GM19239 (cell line): ENCODE data around the gene ACACA.
A peak's percentile ranks its signal among the peaks of the same experiment; 100 is the strongest.

Source experiments
- DNase-seq: peaks from one replicate; pipeline ENCODE4 v3.0.0; 2011; ENCODE audit warnings: low spot score; ENCODE audit not compliant: insufficient read length
- FAIRE-seq: peaks from 2 replicates; lab custom pipeline; 2011; peaks lifted over from hg19 to GRCh38; lab: Jason Lieb, UNC

Gene ACACA

DNA sequence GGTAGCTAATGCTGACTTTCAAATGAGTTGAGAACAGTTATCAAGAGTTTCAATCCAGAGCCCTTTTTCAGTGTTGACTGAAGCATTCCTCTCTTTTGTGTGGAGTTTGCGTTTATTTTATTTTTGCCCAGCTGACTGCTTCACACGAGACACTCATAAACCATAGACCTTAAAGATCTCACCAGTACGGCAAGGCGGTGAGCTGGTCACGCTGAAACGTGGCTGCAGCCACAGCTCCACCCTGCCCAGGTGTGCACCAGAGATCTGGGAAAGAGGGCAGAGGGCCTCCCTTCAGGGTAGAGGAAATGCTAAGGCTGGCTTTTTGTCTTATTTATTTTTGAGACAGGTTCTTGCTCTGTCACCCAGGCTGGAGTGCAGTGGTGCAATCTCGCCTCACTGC is 345.7 kb downstream of the ACACA start:
- FAIRE-seq (no peak), DNase-seq (no peak)

DNA sequence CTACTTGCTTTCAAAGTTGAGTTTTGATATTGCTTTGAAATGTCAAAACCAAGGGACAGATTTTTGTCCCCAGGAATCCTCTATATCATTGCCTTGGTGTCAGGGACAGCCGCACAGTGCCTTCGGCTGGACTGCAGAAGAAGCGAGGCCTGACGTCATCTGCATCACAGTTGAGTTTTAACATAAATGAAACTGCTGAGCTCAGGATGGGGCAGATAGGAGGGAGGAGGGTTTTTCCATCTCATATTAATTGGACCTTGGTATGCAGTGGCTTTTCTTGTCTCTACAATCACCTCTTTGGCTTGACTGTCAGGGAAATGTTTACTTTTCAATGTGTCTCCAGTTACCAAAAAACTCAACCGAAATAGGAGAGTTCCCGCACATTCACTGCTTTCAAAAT is 346.5 kb downstream of the ACACA start:
- no peak for FAIRE-seq
- DNase-seq: no peak

DNA sequence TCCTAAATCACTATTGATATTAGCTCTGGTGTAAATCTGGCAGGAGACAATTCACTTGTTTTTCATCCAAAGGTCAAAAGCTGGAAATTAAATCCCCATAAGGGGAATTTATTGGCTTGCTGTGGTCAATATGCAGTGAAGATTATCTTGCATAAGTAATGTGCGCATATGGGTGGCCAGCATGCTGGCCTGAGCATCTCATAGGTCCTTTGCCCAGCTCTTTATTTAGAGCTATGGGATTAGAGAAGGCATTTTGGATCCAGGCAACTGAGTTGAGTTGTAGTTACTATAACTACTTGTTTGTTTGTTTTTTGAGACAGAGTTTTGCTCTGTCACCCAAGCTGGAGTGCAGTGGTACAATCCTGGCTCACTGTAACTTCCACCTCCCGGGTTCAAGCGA is 347.1 kb downstream of the ACACA start:
- DNase-seq: no peak
- FAIRE-seq: no peak

DNA sequence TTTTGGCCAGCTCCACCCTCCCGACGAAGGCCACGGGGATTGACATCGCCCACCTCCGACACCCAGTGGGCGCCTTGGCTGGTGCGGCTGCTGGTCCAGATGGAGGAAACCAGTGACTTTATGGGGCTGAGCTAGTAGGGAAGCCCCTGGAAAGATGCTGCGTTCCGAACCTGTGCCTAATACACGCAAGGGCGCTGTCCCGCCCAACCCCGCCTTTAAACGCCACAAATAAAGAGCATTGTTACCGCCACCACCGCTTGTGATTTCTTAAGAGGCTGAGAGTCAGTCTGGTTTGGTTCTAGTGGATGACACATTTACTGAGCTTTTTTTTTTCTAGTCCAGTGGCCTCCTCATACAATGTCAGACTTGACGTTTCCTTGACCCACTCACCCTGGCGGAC is 350.0 kb downstream of the ACACA start:
- FAIRE-seq (no peak), DNase-seq (no peak)

DNA sequence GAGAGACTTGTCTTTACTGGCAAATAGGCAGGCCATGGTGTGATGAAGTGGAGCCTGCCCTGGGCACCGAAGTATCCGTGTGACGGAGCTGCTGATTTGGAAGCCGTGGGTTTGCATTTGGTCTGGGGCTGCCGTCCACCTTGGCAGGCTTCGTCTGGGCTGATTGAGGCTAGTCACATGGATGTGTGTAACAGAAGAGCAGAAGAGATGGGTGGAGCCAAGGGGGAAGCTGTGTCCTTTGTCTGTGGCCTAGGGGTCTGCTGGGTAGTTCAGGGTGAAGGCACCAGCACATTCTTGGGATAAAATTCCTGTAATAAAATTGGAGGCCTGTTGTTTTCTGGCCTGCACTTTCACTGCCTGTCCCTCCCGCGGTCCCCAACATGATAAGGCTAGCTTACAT is 351.7 kb downstream of the ACACA start:
- FAIRE-seq: no peak
- DNase-seq: no peak

DNA sequence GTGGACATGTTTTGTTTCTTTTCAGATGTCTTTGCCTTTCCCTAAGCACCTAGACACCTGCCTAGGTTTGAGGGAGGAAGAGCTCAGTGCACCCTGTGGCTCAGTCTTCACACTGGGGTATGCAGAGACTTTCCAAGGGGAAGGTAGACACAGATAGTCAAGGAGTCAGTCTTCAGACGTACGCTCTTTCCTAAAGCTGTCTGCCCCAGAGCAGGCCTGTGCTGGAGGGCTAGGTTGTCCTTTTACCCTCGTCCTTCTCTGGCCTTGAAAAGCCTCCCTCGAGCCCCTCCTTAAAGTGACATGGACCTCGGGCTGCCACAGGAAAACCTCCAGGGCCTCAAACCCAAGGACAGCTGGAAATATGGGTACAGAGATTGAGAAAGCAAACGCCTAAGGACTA is 354.2 kb downstream of the ACACA start:
- FAIRE-seq (no peak), DNase-seq (no peak)

DNA sequence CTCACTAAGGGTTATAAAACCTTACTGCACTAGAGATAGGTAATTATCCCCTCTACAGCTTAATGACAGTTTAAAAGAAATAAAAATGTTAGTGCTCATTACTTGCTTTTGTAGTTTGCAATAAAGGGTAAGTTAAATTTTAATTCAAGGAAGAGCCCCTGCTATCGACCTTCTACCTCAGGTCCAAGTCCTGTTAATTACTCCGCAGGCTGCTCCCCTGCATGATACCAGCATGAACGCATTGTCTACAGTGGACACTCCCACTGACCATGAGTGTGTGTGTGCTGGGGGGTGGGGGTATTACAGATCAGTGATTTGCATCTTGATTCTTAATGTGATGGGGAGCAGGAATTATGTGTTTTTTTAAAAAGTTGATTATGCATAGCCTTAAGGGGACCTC is 354.8 kb downstream of the ACACA start:
- FAIRE-seq (no peak), DNase-seq (no peak)

DNA sequence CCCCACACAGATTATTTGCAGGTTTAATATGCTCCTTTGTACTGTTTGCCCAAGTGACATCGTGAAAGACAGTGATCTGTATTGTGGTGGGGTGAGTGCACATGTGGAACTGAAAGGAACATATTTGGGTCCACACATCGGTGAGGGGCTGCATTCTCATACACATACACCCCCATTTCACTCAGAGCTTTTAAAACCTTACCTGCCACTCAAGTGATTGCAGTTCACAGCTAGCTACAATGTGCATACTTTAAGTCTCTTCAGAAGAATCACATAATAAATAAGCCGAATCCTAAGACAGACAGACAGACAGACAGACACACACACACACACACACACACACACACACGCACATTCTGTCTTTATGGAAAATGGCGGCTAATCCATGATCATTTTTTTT is 355.3 kb downstream of the ACACA start:
- DNase-seq: no peak
- FAIRE-seq: no peak

DNA sequence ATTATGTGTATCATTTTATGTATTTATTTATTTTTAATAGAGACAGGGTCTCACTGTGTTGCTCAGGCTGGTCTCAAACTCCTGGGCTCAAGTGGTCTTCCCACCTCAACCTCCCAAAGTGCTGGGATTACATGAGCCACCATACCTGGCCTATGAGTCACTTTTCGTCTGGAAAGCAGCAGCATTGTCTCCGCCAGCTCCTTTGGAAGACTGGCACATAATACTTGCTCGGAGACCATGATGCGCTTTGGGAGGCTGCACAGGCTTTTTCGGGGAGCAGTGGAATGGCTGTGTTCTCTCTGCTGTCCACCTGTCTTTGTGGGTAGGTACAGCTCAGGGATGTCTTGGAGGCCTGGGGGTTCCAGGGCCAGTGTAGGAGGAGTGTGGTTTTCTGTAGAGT is 355.7 kb downstream of the ACACA start:
- no peak for FAIRE-seq
- no peak for DNase-seq

DNA sequence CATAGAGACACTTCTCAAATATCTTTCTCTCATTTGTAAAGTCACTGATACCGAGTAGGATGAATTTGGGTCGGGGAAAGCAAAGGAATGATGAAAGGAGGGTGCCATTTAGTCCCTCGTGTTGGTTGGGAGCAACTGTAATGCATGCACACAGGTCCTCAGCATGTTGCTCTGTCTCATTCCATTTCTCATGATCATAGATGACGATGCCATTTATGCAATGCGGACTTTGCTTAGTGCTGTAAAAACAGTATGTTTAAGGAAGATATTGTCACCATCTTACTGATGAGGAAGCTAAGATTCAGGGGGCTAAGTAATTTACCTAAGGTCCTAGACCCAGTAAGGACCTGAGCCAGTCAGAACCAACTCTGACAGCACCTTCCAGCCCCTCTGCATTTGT is 357.8 kb downstream of the ACACA start:
- no peak for FAIRE-seq
- DNase-seq: no peak

DNA sequence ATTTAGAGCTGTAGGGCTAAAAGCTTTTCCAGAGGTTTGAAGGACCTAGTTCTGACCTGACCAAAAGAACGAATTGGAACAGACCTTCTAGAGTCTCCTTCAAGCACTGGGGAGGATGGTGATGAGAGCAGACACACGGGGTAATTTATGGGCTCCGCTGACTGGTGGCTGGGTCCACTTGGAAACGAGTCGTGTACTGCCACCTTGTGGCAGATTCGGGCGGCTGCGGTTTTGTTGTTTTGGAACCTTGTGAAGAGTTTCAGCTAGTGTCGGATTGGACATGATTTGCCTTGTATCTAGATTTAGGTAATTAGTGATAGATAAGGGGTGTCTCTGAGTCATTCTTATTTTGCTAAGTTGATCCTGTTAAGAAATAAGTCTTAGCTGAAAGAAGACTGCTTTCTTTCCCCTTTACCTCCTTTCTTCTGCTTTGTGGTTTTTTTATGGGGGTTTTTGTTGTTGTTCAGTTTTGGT is 359.0 kb downstream of the ACACA start:
- DNase-seq: peak; percentile 62
- no peak for FAIRE-seq

DNA sequence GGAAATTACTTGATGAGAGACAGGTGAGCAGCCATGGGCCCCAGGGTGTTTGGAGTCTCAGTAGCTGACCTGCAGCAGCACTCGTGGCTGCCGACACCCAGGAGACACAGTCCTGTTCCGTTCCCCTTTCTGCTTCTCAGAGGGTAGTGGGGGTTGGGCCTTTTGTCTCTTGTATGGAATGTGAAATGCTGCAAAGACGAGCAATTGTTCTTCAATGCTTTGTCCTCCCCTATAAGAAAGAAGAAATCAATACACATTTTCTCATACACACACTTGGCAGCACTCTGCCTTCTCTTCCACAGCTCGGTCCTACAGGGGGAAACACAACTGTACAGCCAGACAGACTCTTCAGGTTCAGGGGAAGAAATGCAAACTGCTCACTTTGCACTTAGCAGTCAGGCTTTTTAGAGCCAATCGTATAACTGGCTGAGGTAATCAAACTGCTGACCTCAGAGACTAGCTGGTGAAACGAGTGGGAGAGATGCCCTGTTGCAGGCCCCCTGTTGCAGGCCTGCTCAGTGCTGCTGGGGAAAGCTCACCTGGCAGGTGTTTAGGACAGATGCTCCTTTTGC is 361.2 kb downstream of the ACACA start:
- DNase-seq: no peak
- FAIRE-seq: no peak

DNA sequence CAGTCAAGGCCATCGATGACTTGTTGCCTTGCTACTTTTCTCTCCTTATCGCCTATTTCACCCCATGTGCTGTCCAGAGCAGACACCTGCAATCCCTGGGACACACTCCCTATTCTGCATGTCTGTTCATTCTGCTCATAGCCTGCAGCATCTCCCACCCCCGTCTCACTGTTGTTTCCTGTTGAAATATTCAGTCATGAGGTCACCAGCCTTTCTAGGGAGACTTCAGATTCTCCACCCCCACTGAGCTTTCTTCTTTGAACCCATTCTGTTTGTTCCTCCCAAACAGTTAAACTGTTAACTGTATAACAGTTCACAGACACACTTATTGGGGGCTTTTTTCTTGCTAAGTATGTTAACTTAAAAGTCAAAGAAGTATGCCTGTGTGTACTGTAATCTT is 363.4 kb downstream of the ACACA start:
- FAIRE-seq (no peak), DNase-seq (no peak)

DNA sequence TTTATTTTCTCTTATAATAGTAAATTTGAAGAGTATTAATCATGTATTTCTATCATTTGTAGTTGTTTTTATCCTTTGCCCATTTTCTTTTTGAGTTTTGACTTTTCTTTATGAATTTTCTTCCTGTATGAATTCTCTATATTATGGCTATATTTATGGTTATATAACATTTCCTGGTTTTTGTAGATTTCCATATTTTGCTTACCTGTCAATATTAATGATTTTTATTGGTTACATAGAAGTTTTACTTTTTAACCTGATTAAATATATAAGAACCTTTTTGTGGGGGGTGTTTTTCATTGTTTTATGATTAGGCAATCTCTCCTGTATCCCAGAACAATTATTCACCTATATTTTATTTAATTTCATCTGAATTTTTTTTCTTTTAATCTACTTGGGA is 364.7 kb downstream of the ACACA start:
- DNase-seq (no peak), FAIRE-seq (no peak)

DNA sequence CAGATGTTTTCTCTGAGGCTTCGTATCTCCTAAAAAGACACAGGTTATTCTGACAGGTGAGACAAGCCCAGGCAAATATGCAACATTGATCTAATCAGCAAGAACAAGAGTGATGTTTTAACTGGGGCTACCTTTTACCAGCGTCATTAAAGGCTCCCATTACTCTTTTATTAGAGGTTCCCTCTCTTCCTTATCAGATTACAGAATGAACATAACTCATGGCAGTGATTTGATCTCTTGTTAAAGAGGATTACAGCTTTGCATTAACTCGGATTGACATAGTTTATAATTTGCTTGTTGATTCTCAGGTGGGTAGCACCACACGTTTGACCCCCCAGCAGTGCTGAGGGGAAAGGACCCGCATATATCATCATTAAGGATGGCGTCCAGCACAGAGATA is 367.4 kb downstream of the ACACA start:
- FAIRE-seq: no peak
- no peak for DNase-seq

DNA sequence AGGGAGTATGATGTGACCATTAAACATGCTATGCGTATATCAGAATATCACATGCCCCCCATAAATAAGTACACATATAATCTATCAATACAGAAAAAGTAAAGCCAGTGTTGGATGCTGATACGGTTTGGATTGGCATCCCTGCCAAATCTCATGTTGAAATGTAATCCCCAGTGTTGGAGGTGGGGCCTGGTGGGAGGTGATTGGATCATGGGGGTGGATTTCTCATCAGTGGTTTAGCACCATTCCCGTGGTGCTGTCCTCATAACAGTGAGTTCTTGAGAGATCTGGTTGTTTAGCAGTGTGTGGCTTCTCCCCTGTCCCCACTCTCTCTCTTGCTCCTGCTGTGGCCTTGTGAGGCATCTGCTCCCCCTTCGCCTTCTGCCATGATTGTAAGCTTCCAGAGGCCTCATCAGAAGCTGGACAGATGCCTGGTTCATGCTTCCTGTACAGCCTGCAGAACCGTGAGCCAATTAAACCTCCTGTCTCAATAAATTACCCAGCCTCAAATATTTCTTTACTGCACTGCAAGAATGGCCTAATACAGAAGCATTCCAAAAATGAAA is 369.0 kb downstream of the ACACA start:
- no peak for FAIRE-seq
- DNase-seq: no peak
